H1 (cell line): ENCODE measurements around the gene KRTAP1-5. TPM values are rescaled to one million over a fixed set of nuclear protein-coding genes. Genes with fewer than 3 reads are reported as not detected.

ENCODE experiments used
- CTCF ChIA-PET: fragments of 300-600 bp; sonication (Branson Sonifier 250); formaldehyde crosslinking; loops from one replicate; lab custom pipeline; 2021; ENCODE audit not compliant: partially characterized antibody; lab: Charles Lee
- POLR2A ChIA-PET: fragments of 300-600 bp; sonication (Branson Sonifier 250); formaldehyde crosslinking; loops from one replicate; lab custom pipeline; 2021; ENCODE audit warnings: inconsistent platforms; ENCODE audit not compliant: partially characterized antibody; lab: Charles Lee
- DNase-seq, 2 experiments: peaks; one replicate each; pipeline versions ENCODE4 v3.0.0 to v3.0.0-alpha.2; 2010 to 2022; ENCODE audit warnings: low spot score in 2 of 2, low read depth in 1 of 2, mixed read lengths in 1 of 2
- FAIRE-seq: peaks from 2 replicates; lab custom pipeline; 2011; peaks lifted over from hg19 to GRCh38; lab: Jason Lieb, UNC
- H2AFZ ChIP-seq: 2 replicates; pipeline ENCODE4 v1.8.1; 2012; ENCODE audit warnings: low read length, inconsistent platforms
- H2AK5ac ChIP-seq: 2 replicates; pipeline ENCODE4 v1.6.1; 2013; ENCODE audit warnings: low read depth, low read length
- H2BK120ac ChIP-seq: replicated peaks from 2 replicates; pipeline ENCODE3; 2013; ENCODE audit warnings: low read depth, low read length, inconsistent platforms
- H2BK12ac ChIP-seq: 2 replicates; pipeline ENCODE4 v1.6.1; 2013; ENCODE audit warnings: low read depth, low read length
- H2BK15ac ChIP-seq: 2 replicates; pipeline ENCODE4 v1.6.1; 2013; ENCODE audit warnings: low read length
- H2BK20ac ChIP-seq: 2 replicates; pipeline ENCODE4 v1.6.1; 2013; ENCODE audit warnings: low read length
- H2BK5ac ChIP-seq: 2 replicates; pipeline ENCODE4 v1.6.1; 2013; ENCODE audit warnings: low read depth, low read length
- H3K14ac ChIP-seq: 2 replicates; pipeline ENCODE4 v1.6.1; 2013; ENCODE audit warnings: inconsistent platforms; ENCODE audit not compliant: insufficient read length
- H3K18ac ChIP-seq: 2 replicates; pipeline ENCODE4 v1.6.1; 2013; ENCODE audit warnings: low read length; ENCODE audit errors: extremely low read depth
- H3K23ac ChIP-seq: 2 replicates; pipeline ENCODE4 v1.6.1; 2013; ENCODE audit warnings: inconsistent platforms; ENCODE audit not compliant: insufficient read length
- H3K23me2 ChIP-seq: 2 replicates; pipeline ENCODE4 v1.6.1; 2013; ENCODE audit warnings: low read depth, low read length
- H3K27ac ChIP-seq: 2 replicates; pipeline ENCODE4 v1.6.1; 2011; ENCODE audit warnings: low read depth, low read length, inconsistent platforms
- H3K27me3 ChIP-seq, 4 experiments: replicated peaks in 1 of 4; 1 replicate in 1 of 4; 2 replicates in 3 of 4; pipeline versions ENCODE4 v1.6.1 to v1.8.1; 2011 to 2013; ENCODE audit warnings: low read length in 3 of 4, mild to moderate bottlenecking in 3 of 4, inconsistent platforms in 2 of 4, mixed read lengths in 2 of 4, moderate library complexity in 1 of 4; ENCODE audit not compliant: control insufficient read depth in 3 of 4, insufficient read depth in 3 of 4; ENCODE audit errors: extremely low read depth in 1 of 4
- H3K36me3 ChIP-seq, 4 experiments: 2 replicates each; pipeline versions ENCODE4 v1.6.1 to v1.8.1; 2011 to 2013; ENCODE audit warnings: mild to moderate bottlenecking in 4 of 4, low read length in 3 of 4, moderate library complexity in 2 of 4, control low read depth in 1 of 4, inconsistent platforms in 1 of 4; ENCODE audit not compliant: insufficient read depth in 4 of 4, control insufficient read depth in 2 of 4
- H3K4ac ChIP-seq: replicated peaks from 2 replicates; pipeline ENCODE3; 2013; ENCODE audit warnings: low read length, low read depth, mixed read lengths, inconsistent platforms; ENCODE audit not compliant: insufficient read length
- H3K4me1 ChIP-seq, 4 experiments: replicated peaks in 1 of 4; 1 replicate in 1 of 4; 2 replicates in 3 of 4; pipeline versions ENCODE4 v1.6.1 to v1.8.1; 2011 to 2013; ENCODE audit warnings: low read length in 3 of 4, inconsistent platforms in 2 of 4, mixed read lengths in 1 of 4; ENCODE audit not compliant: insufficient read depth in 4 of 4, control insufficient read depth in 3 of 4
- H3K4me2 ChIP-seq, 2 experiments: 2 replicates each; pipeline versions ENCODE4 v1.6.1 to v1.8.1; 2011 to 2013; ENCODE audit warnings: low read depth in 2 of 2, low read length in 2 of 2, control low read depth in 1 of 2, inconsistent platforms in 1 of 2, mild to moderate bottlenecking in 1 of 2; ENCODE audit not compliant: insufficient read depth in 1 of 2
- H3K4me3 ChIP-seq, 4 experiments: fragments of 200-600, 300-600 bp in 1 of 4; sonication (generic), shearing (Covaris generic), sonication (Bioruptor Twin) in 1 of 4; 2 replicates each; pipeline versions ENCODE4 v1.5.1 to v1.8.1; 2011 to 2016; ENCODE audit warnings: low read length in 4 of 4, low read depth in 3 of 4, control low read depth in 2 of 4, inconsistent platforms in 2 of 4, mild to moderate bottlenecking in 2 of 4, mixed read lengths in 1 of 4, moderate library complexity in 1 of 4; ENCODE audit not compliant: insufficient read depth in 2 of 4; ENCODE audit errors: extremely low read depth in 1 of 4
- H3K56ac ChIP-seq: replicated peaks from 2 replicates; pipeline ENCODE3; 2013; ENCODE audit warnings: low read depth, mild to moderate bottlenecking, mixed read lengths, low read length, inconsistent platforms; ENCODE audit not compliant: insufficient read length
- H3K79me1 ChIP-seq: 2 replicates; pipeline ENCODE4 v1.6.1; 2013; ENCODE audit warnings: low read depth, low read length, control low read depth
- H3K79me2 ChIP-seq, 2 experiments: 2 replicates each; pipeline versions ENCODE4 v1.6.1 to v1.8.1; 2012 to 2013; ENCODE audit warnings: low read length in 2 of 2, mild to moderate bottlenecking in 2 of 2, inconsistent platforms in 1 of 2; ENCODE audit not compliant: insufficient read depth in 2 of 2, control insufficient read depth in 1 of 2
- H3K9ac ChIP-seq, 4 experiments: replicated peaks in 1 of 4; 1 replicate in 1 of 4; 2 replicates in 3 of 4; pipeline versions ENCODE4 v1.6.1 to v1.8.1; 2011 to 2013; ENCODE audit warnings: low read depth in 3 of 4, low read length in 3 of 4, control low read depth in 2 of 4, mild to moderate bottlenecking in 2 of 4, moderate library complexity in 2 of 4, inconsistent platforms in 1 of 4; ENCODE audit errors: extremely low read depth in 1 of 4
- H3K9me3 ChIP-seq, 2 experiments: 2 replicates each; pipeline versions ENCODE4 v1.6.1 to v1.8.1; 2012 to 2013; ENCODE audit warnings: mild to moderate bottlenecking in 2 of 2, moderate library complexity in 2 of 2, control low read depth in 1 of 2, inconsistent platforms in 1 of 2, low read depth in 1 of 2, low read length in 1 of 2, mixed read lengths in 1 of 2; ENCODE audit not compliant: insufficient read depth in 2 of 2
- H4K20me1 ChIP-seq, 2 experiments: replicated peaks in 1 of 2; 2 replicates each; pipeline versions ENCODE3 to v1.8.1; 2011 to 2013; ENCODE audit warnings: inconsistent platforms in 2 of 2, low read length in 2 of 2, mild to moderate bottlenecking in 1 of 2; ENCODE audit not compliant: insufficient read depth in 2 of 2, control insufficient read depth in 1 of 2
- H4K5ac ChIP-seq: 2 replicates; pipeline ENCODE4 v1.6.1; 2013; ENCODE audit warnings: low read length, low read depth, mixed read lengths, inconsistent platforms; ENCODE audit not compliant: insufficient read length
- H4K8ac ChIP-seq: 2 replicates; pipeline ENCODE4 v1.8.0; 2013; ENCODE audit warnings: mild to moderate bottlenecking, moderate library complexity, low read length, inconsistent platforms; ENCODE audit not compliant: insufficient read depth; ENCODE audit errors: extremely low read depth
- H4K91ac ChIP-seq: replicated peaks from 2 replicates; pipeline ENCODE3; 2013; ENCODE audit warnings: low read length, mixed read lengths, inconsistent platforms; ENCODE audit not compliant: insufficient read length
- EGR1 ChIP-seq: IDR thresholded peaks from 2 replicates; pipeline ENCODE4 v1.6.1; 2011; ENCODE audit warnings: low read depth, low read length, borderline replicate concordance
- EZH2 ChIP-seq: fragments of 200-600 bp; sonication (generic); IDR thresholded peaks from 2 replicates; pipeline ENCODE4 v1.7.1; 2012; ENCODE audit warnings: low read depth, mild to moderate bottlenecking, moderate library complexity, low read length, inconsistent platforms; ENCODE audit not compliant: severe bottlenecking
- GABPA ChIP-seq: IDR thresholded peaks from 2 replicates; pipeline ENCODE4 v1.6.1; 2011; ENCODE audit warnings: mild to moderate bottlenecking, low read length, moderate library complexity, borderline replicate concordance; ENCODE audit not compliant: insufficient read depth
- KDM4A ChIP-seq: IDR thresholded peaks from one replicate; pipeline ENCODE4 v1.7.1; 2012; ENCODE audit warnings: low read depth, mild to moderate bottlenecking, moderate library complexity, low read length, inconsistent platforms; ENCODE audit not compliant: severe bottlenecking
- NANOG ChIP-seq: IDR thresholded peaks from 2 replicates; pipeline ENCODE4 v1.6.1; 2011; ENCODE audit warnings: low read length, low read depth, mild to moderate bottlenecking, inconsistent platforms; ENCODE audit not compliant: insufficient read depth, poor library complexity, severe bottlenecking
- POLR2AphosphoS5 ChIP-seq: IDR thresholded peaks from 2 replicates; pipeline ENCODE4 v1.6.1; 2011; ENCODE audit warnings: low read depth, low read length
- RFX5 ChIP-seq: IDR thresholded peaks from 2 replicates; pipeline ENCODE4 v1.6.1; 2011; ENCODE audit warnings: low read depth, low read length, improper control_type of control experiment, borderline replicate concordance
- RNF2 ChIP-seq: fragments of 200-900, 300-1000 bp; sonication (generic); IDR thresholded peaks from 2 replicates; pipeline ENCODE4 v1.7.1; 2016; ENCODE audit warnings: borderline replicate concordance, low read depth, mild to moderate bottlenecking, antibody characterized with exemption, low read length; ENCODE audit not compliant: poor library complexity, severe bottlenecking; ENCODE audit errors: missing control alignments
- SIRT6 ChIP-seq: IDR thresholded peaks from one replicate; pipeline ENCODE4 v1.7.1; 2012; ENCODE audit warnings: low read length, inconsistent platforms
- SP1 ChIP-seq: IDR thresholded peaks from 2 replicates; pipeline ENCODE4 v1.6.1; 2011; ENCODE audit warnings: low read depth, low read length
- TAF1 ChIP-seq: IDR thresholded peaks from 2 replicates; pipeline ENCODE4 v1.6.1; 2011; ENCODE audit warnings: mild to moderate bottlenecking, low read depth, low read length
- TBP ChIP-seq: IDR thresholded peaks from 2 replicates; pipeline ENCODE4 v1.6.1; 2011; ENCODE audit warnings: low read depth, low read length, improper control_type of control experiment
- ZNF274 ChIP-seq: IDR thresholded peaks from 2 replicates; pipeline ENCODE4 v1.7.0; 2012; ENCODE audit warnings: low read length, borderline replicate concordance; ENCODE audit errors: extremely low read depth
- WGBS, 2 experiments: shearing (Covaris generic) in 1 of 2; methylation state at CpG; one replicate each; pipeline versions ENCODE4 v1.1.6 to v1.1.7; 2013 to 2015; ENCODE audit warnings: low lambda C conversion rate in 2 of 2, mixed read lengths in 2 of 2, inconsistent platforms in 1 of 2, low coverage in 1 of 2, missing lambda C conversion rate in 1 of 2; ENCODE audit not compliant: insufficient replicate concordance in 2 of 2, insufficient coverage in 1 of 2, insufficient read length in 1 of 2; ENCODE audit errors: extremely low coverage in 1 of 2, missing lambda C conversion rate in 1 of 2; 5-methylcytosine and 5-hydroxymethylcytosine counted together
- polyA plus RNA-seq, 7 experiments: library from polyadenylated mRNA; depleted of rRNA in 3 of 7; stranded (reverse) in 5 of 7; unstranded in 2 of 7; fragments of >200 nt in 5 of 7; fragments of 200-250 nt in 2 of 7; gene quantifications; 1 replicate in 5 of 7; 2 replicates in 1 of 7; 4 replicates in 1 of 7; pipeline versions ENCODE4 v1.2.1 to v1.2.3, GENCODE V29; 2011 to 2013; ENCODE audit warnings: missing spikeins in 2 of 7, mixed read lengths in 2 of 7
- total RNA-seq: library from RNA; stranded (reverse); fragmentation: NEBNext Ultra II Directional; extraction: Animal tissue kit (Norgen Biotek cat#: 25700); gene quantifications from 2 replicates; pipeline ENCODE4 v1.2.1, GENCODE V29; 2021
- TF ChIP-seq, protein P1 (sequence below): IDR thresholded peaks from 2 replicates; pipeline ENCODE4 v1.6.1; 2012; ENCODE audit warnings: inconsistent platforms

The KRTAP1-5 gene
- total and polyA plus RNA-seq, 2 of the 8 experiments (the other 6 are each of a cell fraction or from before 2014, with no cell fraction given) = not detected

DNA sequence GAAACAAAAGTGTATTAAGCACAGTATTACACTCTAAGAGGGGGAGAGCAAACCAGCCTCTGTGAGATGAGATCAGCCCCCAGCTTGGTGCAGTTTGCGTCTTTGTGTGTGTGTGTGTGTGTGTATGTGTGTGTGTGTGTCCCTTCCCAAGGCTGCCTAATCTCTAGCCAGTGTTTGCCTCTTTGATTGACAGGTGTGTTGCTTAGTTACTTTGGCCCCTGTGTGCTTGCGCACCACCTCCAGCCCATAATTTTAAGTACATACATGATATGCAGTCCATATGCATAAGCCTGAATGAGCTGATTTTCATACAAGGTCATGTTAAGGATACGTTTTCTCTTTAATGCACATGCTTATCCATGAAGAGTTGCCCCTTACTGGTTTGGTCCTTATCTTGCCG is 25.2 kb downstream of the KRTAP1-5 start:
- Histone ChIP-seq H3K36me3 (no peaks in the 10 kb centered on the region), H3K9ac (no peak overlapping the region), H3K9me3 (no peaks in the 10 kb centered on the region), H3K4me3 (no peak overlapping the region), H3K23me2 (no peaks in the 10 kb centered on the region), H3K14ac (no peak overlapping the region), H3K79me2 (no peaks in the 10 kb centered on the region), H2BK12ac (no peak overlapping the region), H2BK15ac (no peak overlapping the region), H2AK5ac (no peak overlapping the region), H2AFZ (no peak overlapping the region), H4K20me1 (no peaks in the 10 kb centered on the region), H3K27me3 (no peaks in the 10 kb centered on the region), H3K23ac (no peak overlapping the region), H4K5ac (no peak overlapping the region), H2BK5ac (no peak overlapping the region), H4K8ac (no peak overlapping the region), H3K56ac (no peak overlapping the region), H2BK120ac (no peak overlapping the region), H3K4ac (no peak overlapping the region), H3K4me1 (no peaks in the 10 kb centered on the region; a peak in 1 of 7 replicates), H3K79me1 (no peaks in the 10 kb centered on the region), H3K4me2 (no peak overlapping the region), H4K91ac (no peak overlapping the region), H2BK20ac (no peak overlapping the region), H3K27ac (no peak overlapping the region), H3K18ac (no peak overlapping the region)
- DNase-seq (no peak), FAIRE-seq (no peak)
- WGBS, 2 experiments = 91% methylated on average over 4 of the region's 4 CpGs; no CpG with 5 or more reads in 1 of the 2 experiments
- ChIA-PET POLR2A (no interaction called here), CTCF (interaction anchor here (1.0 kb wide), 1 partner anchor 38 kb away, joined by 3 read pairs; no protein-coding TSS in a partner anchor)
- no peak for TF ChIP-seq ZNF274
- no peak for TF ChIP-seq TAF1
- TF ChIP-seq RNF2 = no peak
- no peak for TF ChIP-seq NANOG
- TF ChIP-seq, protein P1, sequence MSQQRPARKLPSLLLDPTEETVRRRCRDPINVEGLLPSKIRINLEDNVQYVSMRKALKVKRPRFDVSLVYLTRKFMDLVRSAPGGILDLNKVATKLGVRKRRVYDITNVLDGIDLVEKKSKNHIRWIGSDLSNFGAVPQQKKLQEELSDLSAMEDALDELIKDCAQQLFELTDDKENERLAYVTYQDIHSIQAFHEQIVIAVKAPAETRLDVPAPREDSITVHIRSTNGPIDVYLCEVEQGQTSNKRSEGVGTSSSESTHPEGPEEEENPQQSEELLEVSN = no peak
- TF ChIP-seq SP1 = no peak
- no peak for TF ChIP-seq SIRT6
- TF ChIP-seq POLR2AphosphoS5 = no peak
- TF ChIP-seq EGR1 = no peak
- no peak for TF ChIP-seq GABPA
- TF ChIP-seq KDM4A = no peak
- TF ChIP-seq EZH2 = no peak
- TF ChIP-seq RFX5 = no peak
- TF ChIP-seq TBP = no peak
